B cell (primary cell): ENCODE results near the gene EAPP.

ENCODE experiments used
- EZH2 ChIP-seq: IDR thresholded peaks from 2 replicates; pipeline ENCODE4 v1.6.1; 2012; ENCODE audit warnings: borderline replicate concordance, low read depth, mild to moderate bottlenecking, moderate library complexity, low read length; ENCODE audit not compliant: insufficient read depth, poor library complexity, severe bottlenecking
- TF ChIP-seq, protein P1 (sequence below): fragments of 200-600 bp; IDR thresholded peaks from one replicate; pipeline ENCODE4 v1.8.0; 2022; ENCODE audit warnings: antibody characterized with exemption, mild to moderate bottlenecking

DNA sequence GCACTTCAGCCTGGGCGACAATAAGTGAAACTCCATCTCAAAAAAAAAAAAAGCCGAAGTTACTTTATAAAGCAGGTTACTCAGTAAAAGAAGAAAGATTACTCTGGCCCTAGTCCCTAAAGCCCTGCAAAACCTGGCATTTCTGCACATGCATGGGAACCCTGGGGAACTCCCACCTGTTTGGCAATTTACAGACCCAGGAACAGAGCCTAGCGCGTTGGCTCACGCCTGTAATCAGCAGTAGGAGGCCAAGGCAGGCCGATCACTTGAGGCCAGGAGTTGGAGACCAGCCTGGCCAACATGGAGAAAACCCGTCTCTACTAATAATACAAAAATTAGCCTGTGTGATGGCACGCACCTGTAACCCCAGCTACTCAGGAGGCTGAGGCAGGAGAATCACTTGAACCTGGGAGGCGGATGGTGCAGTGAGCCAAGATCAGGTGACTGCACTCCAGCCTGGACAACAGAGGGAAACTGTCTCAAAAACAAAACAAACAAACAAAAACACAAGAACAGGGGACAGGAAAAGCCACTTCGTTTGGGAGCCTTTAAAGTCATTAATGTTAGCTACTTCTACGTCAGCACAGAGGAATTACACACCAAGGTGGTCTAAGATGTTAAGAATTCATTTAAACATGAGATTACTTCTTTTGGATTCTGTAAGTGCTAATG lies 43.4 kb downstream of the EAPP start:
- TF ChIP-seq, protein P1, sequence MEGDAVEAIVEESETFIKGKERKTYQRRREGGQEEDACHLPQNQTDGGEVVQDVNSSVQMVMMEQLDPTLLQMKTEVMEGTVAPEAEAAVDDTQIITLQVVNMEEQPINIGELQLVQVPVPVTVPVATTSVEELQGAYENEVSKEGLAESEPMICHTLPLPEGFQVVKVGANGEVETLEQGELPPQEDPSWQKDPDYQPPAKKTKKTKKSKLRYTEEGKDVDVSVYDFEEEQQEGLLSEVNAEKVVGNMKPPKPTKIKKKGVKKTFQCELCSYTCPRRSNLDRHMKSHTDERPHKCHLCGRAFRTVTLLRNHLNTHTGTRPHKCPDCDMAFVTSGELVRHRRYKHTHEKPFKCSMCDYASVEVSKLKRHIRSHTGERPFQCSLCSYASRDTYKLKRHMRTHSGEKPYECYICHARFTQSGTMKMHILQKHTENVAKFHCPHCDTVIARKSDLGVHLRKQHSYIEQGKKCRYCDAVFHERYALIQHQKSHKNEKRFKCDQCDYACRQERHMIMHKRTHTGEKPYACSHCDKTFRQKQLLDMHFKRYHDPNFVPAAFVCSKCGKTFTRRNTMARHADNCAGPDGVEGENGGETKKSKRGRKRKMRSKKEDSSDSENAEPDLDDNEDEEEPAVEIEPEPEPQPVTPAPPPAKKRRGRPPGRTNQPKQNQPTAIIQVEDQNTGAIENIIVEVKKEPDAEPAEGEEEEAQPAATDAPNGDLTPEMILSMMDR = no peak
- no peak for TF ChIP-seq EZH2
